HepG2 (cell line): ENCODE measurements around the gene AAR2. TPM values are rescaled to one million over a fixed set of nuclear protein-coding genes. Genes with fewer than 3 reads are reported as not detected.

Experiments
- ATAC-seq: fragments of 200-7000 bp; cut with Tn5 transposase; 3 replicates; pipeline ENCODE4 v1.9.1; 2020; ENCODE audit warnings: mild to moderate bottlenecking, moderate library complexity
- BruUV-seq: library from RNA; stranded (reverse); fragments of 400-500 nt; replicated peaks from 2 replicates; lab custom pipeline; 2021; lab: Mats Ljungman, UMichigan
- CTCF ChIA-PET: fragments of 300-600 bp; formaldehyde crosslinking; extraction: SDS; loops from one replicate; lab custom pipeline; 2021; ENCODE audit warnings: low total read pairs, inconsistent platforms, low intra/inter-chr PET ratio; lab: Yijun Ruan, JAX
- POLR2A ChIA-PET: fragments of 350-600 bp; sonication (Branson Sonifier 250); formaldehyde crosslinking; loops from one replicate; lab custom pipeline; 2020; ENCODE audit warnings: antibody characterized with exemption, inconsistent platforms; lab: Yijun Ruan, JAX
- DNase-seq: peaks from one replicate; pipeline ENCODE4 v3.0.0-alpha.2; 2015; ENCODE audit warnings: low spot score
- FAIRE-seq: peaks from 3 replicates; lab custom pipeline; 2011; peaks lifted over from hg19 to GRCh38; lab: Jason Lieb, UNC
- H2AFZ ChIP-seq: one replicate; pipeline ENCODE4 v1.6.1; 2011; ENCODE audit warnings: low read length, inconsistent platforms
- H3K27ac ChIP-seq: fragments of 300-600 bp; 3 replicates; pipeline ENCODE4 v1.8.0; 2011; ENCODE audit warnings: mixed run types, mild to moderate bottlenecking, mixed read lengths, low read length, inconsistent platforms; ENCODE audit not compliant: insufficient read depth; ENCODE audit errors: extremely low read length
- H3K27me3 ChIP-seq, 2 experiments: fragments of 200-600 bp in 1 of 2; 2 replicates in 1 of 2; 3 replicates in 1 of 2; pipeline versions ENCODE4 v1.6.0 to v1.8.0; 2011; ENCODE audit warnings: low read length in 2 of 2, mild to moderate bottlenecking in 2 of 2, moderate library complexity in 2 of 2, inconsistent platforms in 1 of 2; ENCODE audit not compliant: insufficient read depth in 2 of 2, control insufficient read depth in 1 of 2
- H3K36me3 ChIP-seq, 2 experiments: fragments of 200-600 bp in 1 of 2; replicated peaks in 1 of 2; 2 replicates in 1 of 2; 3 replicates in 1 of 2; pipeline versions ENCODE4 v1.5.1 to v1.8.0; 2011; ENCODE audit warnings: low read length in 2 of 2, inconsistent platforms in 1 of 2; ENCODE audit not compliant: insufficient read depth in 2 of 2, control insufficient read depth in 1 of 2
- H3K4me1 ChIP-seq: 2 replicates; pipeline ENCODE4 v1.5.1; 2012; ENCODE audit warnings: low read length, inconsistent platforms; ENCODE audit not compliant: insufficient read depth
- H3K4me2 ChIP-seq: 2 replicates; pipeline ENCODE4 v1.6.0; 2011; ENCODE audit warnings: low read depth, low read length, inconsistent platforms
- H3K4me3 ChIP-seq, 3 experiments: fragments of 200-600 bp in 1 of 3; sonication (generic), shearing (Covaris generic) in 1 of 3; replicated peaks in 1 of 3; 2 replicates each; pipeline ENCODE4 v1.5.1; 2011 to 2016; ENCODE audit warnings: low read length in 3 of 3, inconsistent platforms in 2 of 3, low read depth in 2 of 3, mild to moderate bottlenecking in 2 of 3, control low read depth in 1 of 3, mixed read lengths in 1 of 3; ENCODE audit not compliant: insufficient read depth in 1 of 3
- H3K79me2 ChIP-seq: one replicate; pipeline ENCODE4 v1.6.1; 2011; ENCODE audit warnings: low read length, inconsistent platforms; ENCODE audit not compliant: insufficient read depth
- H3K9ac ChIP-seq: 2 replicates; pipeline ENCODE4 v1.6.0; 2011; ENCODE audit warnings: mild to moderate bottlenecking, low read depth, low read length, inconsistent platforms; ENCODE audit not compliant: insufficient read depth
- H3K9me3 ChIP-seq: 2 replicates; pipeline ENCODE4 v1.5.1; 2012; ENCODE audit warnings: mild to moderate bottlenecking, low read length
- H4K20me1 ChIP-seq: 2 replicates; pipeline ENCODE4 v1.6.0; 2011; ENCODE audit warnings: inconsistent platforms, mild to moderate bottlenecking, low read length, moderate library complexity; ENCODE audit not compliant: insufficient read depth
- CHCHD3 ChIP-seq: sonication (generic); formaldehyde crosslinking; IDR thresholded peaks from 2 replicates; pipeline ENCODE4 v1.8.0; 2022; ENCODE audit warnings: mild to moderate bottlenecking, missing genetic modification reagents, moderate library complexity
- E2F5 ChIP-seq: sonication (generic); formaldehyde crosslinking; conservative IDR thresholded peaks from 2 replicates; pipeline ENCODE4 v1.4.0; 2020; ENCODE audit warnings: missing genetic modification reagents
- FLYWCH1 ChIP-seq: sonication (generic); formaldehyde crosslinking; IDR thresholded peaks from 2 replicates; pipeline ENCODE4 v1.8.1; 2023; ENCODE audit warnings: mild to moderate bottlenecking, missing genetic modification reagents
- PRDM10 ChIP-seq: sonication (generic); formaldehyde crosslinking; IDR thresholded peaks from 2 replicates; pipeline ENCODE4 v1.4.0; 2020; ENCODE audit warnings: low read depth, missing genetic modification reagents
- ZBTB14 ChIP-seq: sonication (generic); formaldehyde crosslinking; IDR thresholded peaks from 2 replicates; pipeline ENCODE4 v1.4.0; 2020; ENCODE audit warnings: missing genetic modification reagents
- ZFP82 ChIP-seq: sonication (generic); formaldehyde crosslinking; IDR thresholded peaks from 2 replicates; pipeline ENCODE4 v1.5.1; 2020; ENCODE audit warnings: mild to moderate bottlenecking, missing genetic modification reagents, borderline replicate concordance
- ZFX ChIP-seq: sonication (generic); formaldehyde crosslinking; IDR thresholded peaks from 2 replicates; pipeline ENCODE4 v1.4.0; 2020; ENCODE audit warnings: mild to moderate bottlenecking, low read depth, missing genetic modification reagents, moderate library complexity
- ZNF275 ChIP-seq: sonication (generic); formaldehyde crosslinking; IDR thresholded peaks from 2 replicates; pipeline ENCODE4 v1.8.0; 2022; ENCODE audit warnings: missing genetic modification reagents, mild to moderate bottlenecking, inconsistent platforms, borderline replicate concordance
- ZNF30 ChIP-seq: sonication (generic); formaldehyde crosslinking; IDR thresholded peaks from 2 replicates; pipeline ENCODE4 v1.5.0; 2020; ENCODE audit warnings: mild to moderate bottlenecking, missing genetic modification reagents
- ZNF331 ChIP-seq: sonication (generic); formaldehyde crosslinking; IDR thresholded peaks from 2 replicates; pipeline ENCODE4 v1.4.0; 2020; ENCODE audit warnings: missing genetic modification reagents
- ZNF333 ChIP-seq: sonication (generic); formaldehyde crosslinking; IDR thresholded peaks from 2 replicates; pipeline ENCODE4 v1.4.0; 2020; ENCODE audit warnings: mild to moderate bottlenecking, missing genetic modification reagents, borderline replicate concordance
- ZNF704 ChIP-seq: sonication (generic); formaldehyde crosslinking; IDR thresholded peaks from 2 replicates; pipeline ENCODE4 v1.8.1; 2023; ENCODE audit warnings: mild to moderate bottlenecking, inconsistent platforms, moderate library complexity, missing genetic modification reagents, borderline replicate concordance
- ZNF788 ChIP-seq: sonication (generic); formaldehyde crosslinking; IDR thresholded peaks from 2 replicates; pipeline ENCODE4 v1.5.0; 2020; ENCODE audit warnings: mild to moderate bottlenecking, missing genetic modification reagents, borderline replicate concordance
- ZNF850 ChIP-seq: sonication (generic); formaldehyde crosslinking; conservative IDR thresholded peaks from 2 replicates; pipeline ENCODE4 v1.9.0; 2021; ENCODE audit warnings: mild to moderate bottlenecking, missing genetic modification reagents
- WGBS: methylation state at CpG from one replicate; pipeline ENCODE4 v1.1.6; 2017; ENCODE audit warnings: low lambda C conversion rate; 5-methylcytosine and 5-hydroxymethylcytosine counted together
- in situ Hi-C: cut with HindIII; loops from 2 replicates; pipeline ENCODE4 v1.10.0; 2017; ENCODE audit warnings: low pct_unique_long_range_greater_than_20kb; ENCODE audit not compliant: extremely low pct_ligation_motif_present
- intact Hi-C: fragments of 100-400 bp; cut with micrococcal nuclease; formaldehyde crosslinking; loops from one replicate; pipeline ENCODE4 v1.10.0; 2022; ENCODE audit not compliant: unreplicated experiment
- polyA plus RNA-seq, 8 experiments: library from polyadenylated mRNA; depleted of rRNA in 3 of 8; stranded (reverse) in 7 of 8; unstranded in 1 of 8; fragments of >200 nt; fragmentation: Illumina TruSeq in 4 of 8; extraction: Trizol in 4 of 8; gene quantifications; 2 replicates each; pipeline versions ENCODE4 v1.2.1 to v1.2.3, GENCODE V29; 2011 to 2016; ENCODE audit warnings: low read depth in 4 of 8, missing spikeins in 1 of 8, mixed read lengths in 1 of 8; ENCODE audit not compliant: insufficient read depth in 1 of 8
- total RNA-seq, 5 experiments: library from RNA; depleted of rRNA; stranded (reverse); fragments of >200 nt; fragmentation: Illumina TruSeq; extraction: Trizol; gene quantifications; 2 replicates each; pipeline ENCODE4 v1.2.3, GENCODE V29; 2016; ENCODE audit warnings: low read depth in 1 of 5

AAR2 gene
- total and polyA plus RNA-seq, 2 of the 13 experiments (the other 11 are each of a cell fraction or from before 2014, with no cell fraction given) = 45.2 to 46.2 TPM

GRCh38 chr20:36267605-36268381 is 31.5 kb downstream of the AAR2 start:
- no TSS peak for BruUV-seq
- TF ChIP-seq ZNF788 = peak; percentile 25; the same call in 1 of the 2 replicates
- TF ChIP-seq ZNF333 (CRISPR knock-in tag) = 0 out of 2 replicates have a peak, but pooled peaks have one; percentile 65
- no peak for TF ChIP-seq PRDM10 (CRISPR knock-in tag)
- no peak for TF ChIP-seq ZBTB14 (CRISPR knock-in tag)
- TF ChIP-seq E2F5 = no peak
- no peak for TF ChIP-seq FLYWCH1
- TF ChIP-seq ZNF704 (CRISPR knock-in tag) = no peak
- no peak for TF ChIP-seq ZNF850 (CRISPR knock-in tag)
- TF ChIP-seq ZNF331 (CRISPR knock-in tag) = no peak
- TF ChIP-seq ZNF30 (CRISPR knock-in tag) = no peak
- no peak for TF ChIP-seq ZFP82 (CRISPR knock-in tag)
- TF ChIP-seq ZFX (CRISPR knock-in tag) = peak; percentile 33; the same call in 1 of the 2 replicates
- TF ChIP-seq ZNF275 (CRISPR knock-in tag) = no peak
- 0 out of 2 replicates have a peak, but pooled peaks have one; percentile 26 for TF ChIP-seq CHCHD3 (CRISPR knock-in tag)

More at GRCh38 chr20:36267605-36268381, 31.5 kb downstream of the AAR2 start:
- Histone ChIP-seq H3K79me2 (peaks cover 3% of the 10 kb centered on the region), H3K9me3 (no peaks in the 10 kb centered on the region), H2AFZ (peak overlapping the region; percentile 17), H3K27me3 (peaks cover 7 to 54% of the 10 kb centered on the region in 2 experiments), H4K20me1 (no peaks in the 10 kb centered on the region), H3K9ac (no peak overlapping the region), H3K4me3 (peak overlapping the region in 2 of 3 experiments; percentile 40 to 51; a peak in 4 of 6 replicates), H3K36me3 (no peaks in the 10 kb centered on the region), H3K27ac (no peak overlapping the region), H3K4me1 (peaks cover 40% of the 10 kb centered on the region), H3K4me2 (peak overlapping the region; percentile 57)
- ATAC-seq (peak; percentile 45), FAIRE-seq (no peak), DNase-seq (no peak)
- intact Hi-C loops (no loop called here), in situ Hi-C loops (no loop called here)
- CTCF ChIA-PET = no interaction called here
- 33% methylated on average over 23 of the region's 24 CpGs for whole genome bisulfite sequencing
- POLR2A ChIA-PET = interaction anchor here (1.0 to 2.4 kb wide), 3 partner anchors 10 to 32 kb away, joined by 3 to 12 read pairs (median 6); partner anchors contain the start of gene AAR2
